Subcutaneous adipose tissue (tissue), 4 donors: ENCODE results near the gene XPO6. TPM values are rescaled to one million over a fixed set of nuclear protein-coding genes. Genes with fewer than 3 reads are reported as not detected.

ENCODE experiments used
- total RNA-seq, 4 donors: library from RNA; depleted of rRNA; stranded (reverse); fragments of >200 nt; gene quantifications; one replicate each; pipeline ENCODE4 v1.1.0, GENCODE V29; 2016
- TF ChIP-seq, protein P1 (sequence below): fragments of 450-650 bp; IDR thresholded peaks from one replicate; pipeline ENCODE4 v1.5.1; 2016; ENCODE audit warnings: low read depth, mild to moderate bottlenecking, control low read depth, antibody characterized with exemption, moderate library complexity

XPO6 gene
- total RNA-seq, 4 donors from 2014 or later: 64.1 to 121 (median 82.9) TPM

DNA sequence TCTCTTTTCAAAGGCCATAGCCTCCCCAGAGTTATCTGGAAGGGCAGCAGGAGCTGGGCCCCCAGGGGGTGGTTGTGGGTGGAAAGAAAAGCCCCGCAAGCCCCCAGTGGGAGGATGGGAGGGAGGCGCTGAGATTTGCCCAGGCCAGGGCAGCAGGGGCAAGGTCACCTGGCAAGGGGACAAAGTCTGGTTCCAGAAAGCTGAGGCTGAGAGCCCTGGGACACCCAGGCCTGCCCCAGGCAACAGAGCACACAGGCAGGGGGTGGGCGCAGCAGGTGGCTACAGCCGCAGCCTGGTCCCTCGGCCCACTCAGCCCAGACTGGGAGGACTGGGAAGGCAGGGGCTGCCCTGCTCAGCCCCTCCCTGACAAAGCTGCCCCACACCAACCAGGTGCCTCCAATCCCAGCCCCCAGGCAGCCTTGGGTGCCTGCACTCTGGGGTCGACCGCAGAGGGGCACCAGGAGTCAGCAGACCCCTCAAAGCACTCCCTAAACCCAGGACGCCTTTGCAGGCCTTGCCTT, 124.6 kb downstream of the XPO6 start:
- TF ChIP-seq, protein P1, sequence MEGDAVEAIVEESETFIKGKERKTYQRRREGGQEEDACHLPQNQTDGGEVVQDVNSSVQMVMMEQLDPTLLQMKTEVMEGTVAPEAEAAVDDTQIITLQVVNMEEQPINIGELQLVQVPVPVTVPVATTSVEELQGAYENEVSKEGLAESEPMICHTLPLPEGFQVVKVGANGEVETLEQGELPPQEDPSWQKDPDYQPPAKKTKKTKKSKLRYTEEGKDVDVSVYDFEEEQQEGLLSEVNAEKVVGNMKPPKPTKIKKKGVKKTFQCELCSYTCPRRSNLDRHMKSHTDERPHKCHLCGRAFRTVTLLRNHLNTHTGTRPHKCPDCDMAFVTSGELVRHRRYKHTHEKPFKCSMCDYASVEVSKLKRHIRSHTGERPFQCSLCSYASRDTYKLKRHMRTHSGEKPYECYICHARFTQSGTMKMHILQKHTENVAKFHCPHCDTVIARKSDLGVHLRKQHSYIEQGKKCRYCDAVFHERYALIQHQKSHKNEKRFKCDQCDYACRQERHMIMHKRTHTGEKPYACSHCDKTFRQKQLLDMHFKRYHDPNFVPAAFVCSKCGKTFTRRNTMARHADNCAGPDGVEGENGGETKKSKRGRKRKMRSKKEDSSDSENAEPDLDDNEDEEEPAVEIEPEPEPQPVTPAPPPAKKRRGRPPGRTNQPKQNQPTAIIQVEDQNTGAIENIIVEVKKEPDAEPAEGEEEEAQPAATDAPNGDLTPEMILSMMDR: no peak

DNA sequence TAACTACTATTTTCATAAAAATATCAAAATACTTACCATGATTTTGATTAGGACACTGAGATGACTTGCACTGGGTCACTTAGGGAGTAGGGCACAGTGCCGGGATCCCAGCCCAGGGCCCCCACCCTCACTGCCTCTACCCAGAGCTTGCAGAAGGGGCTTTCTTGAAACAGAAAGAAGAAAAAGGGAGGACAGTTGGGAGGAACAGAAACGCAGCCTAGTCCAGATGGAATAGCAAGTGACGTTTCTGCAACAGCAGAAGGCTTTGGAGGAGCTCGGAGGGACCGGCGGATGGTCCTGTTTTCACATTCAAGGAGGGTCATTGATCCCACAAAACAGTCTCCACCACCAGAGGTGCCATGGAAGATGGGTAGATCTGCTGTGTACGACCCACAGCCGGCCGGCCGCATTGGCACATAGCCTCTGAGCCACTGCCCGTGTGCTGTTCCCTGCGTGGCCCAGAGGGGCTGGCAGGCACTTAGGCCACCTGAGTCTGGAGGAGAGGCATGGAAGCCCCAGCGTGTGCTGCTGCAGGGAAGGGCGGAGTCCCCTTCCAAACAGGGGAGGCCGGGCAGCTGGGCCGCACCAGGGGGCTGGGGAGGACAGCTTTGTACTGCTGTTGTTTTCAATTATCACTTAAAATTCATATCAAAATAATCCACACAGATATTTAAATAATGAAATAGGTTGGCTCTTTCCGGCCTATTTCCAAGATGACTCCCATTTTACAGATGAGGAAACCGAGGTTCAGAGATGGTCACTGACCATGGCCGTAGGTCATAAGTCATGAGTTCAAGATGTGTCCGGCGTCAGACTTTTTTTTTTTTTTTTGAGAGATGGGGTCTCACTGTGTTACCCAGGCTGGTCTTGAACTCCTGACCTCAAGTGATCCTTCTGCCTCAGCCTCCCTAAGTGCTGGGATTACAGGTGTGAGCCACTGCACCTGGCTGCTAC, 125.3 kb downstream of the XPO6 start:
- TF ChIP-seq, protein P1: no peak

DNA sequence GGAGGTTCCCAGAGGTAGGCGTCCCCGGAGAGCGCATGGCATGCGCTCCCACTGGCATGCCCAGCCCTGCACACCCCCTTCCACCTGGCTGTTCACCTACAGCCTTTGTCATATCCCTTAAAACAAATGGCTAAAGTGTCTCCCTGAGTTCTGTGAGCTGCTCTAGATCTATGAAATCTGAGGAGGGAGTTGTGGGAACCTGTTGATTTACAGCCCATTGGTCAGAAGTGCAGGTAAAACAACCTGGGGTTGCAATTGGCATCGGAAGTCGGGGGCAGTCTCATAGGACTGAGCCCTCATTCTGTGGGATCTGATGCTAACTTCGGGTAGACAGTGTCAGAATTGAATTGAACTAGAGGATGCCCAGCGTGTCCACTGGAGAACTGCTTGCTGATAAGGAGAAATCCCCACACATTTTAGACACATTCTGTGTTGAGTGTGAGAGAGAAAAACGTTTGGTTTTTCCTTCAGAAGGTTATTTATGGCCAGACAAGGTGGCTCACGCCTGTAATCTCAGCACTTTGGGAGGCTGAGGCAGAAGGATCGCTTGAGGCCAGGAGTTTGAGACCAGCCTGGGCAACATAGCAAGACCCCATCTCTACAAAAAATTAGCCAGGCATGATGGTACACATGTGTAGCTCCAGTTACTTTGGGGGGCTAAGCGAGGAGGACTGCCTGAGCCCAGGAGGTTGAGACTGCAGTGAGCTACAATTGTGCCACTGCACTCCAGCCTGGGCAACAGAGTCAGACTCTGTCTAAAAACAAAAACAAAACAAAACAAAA, 126.2 kb downstream of the XPO6 start:
- TF ChIP-seq, protein P1: no peak

DNA sequence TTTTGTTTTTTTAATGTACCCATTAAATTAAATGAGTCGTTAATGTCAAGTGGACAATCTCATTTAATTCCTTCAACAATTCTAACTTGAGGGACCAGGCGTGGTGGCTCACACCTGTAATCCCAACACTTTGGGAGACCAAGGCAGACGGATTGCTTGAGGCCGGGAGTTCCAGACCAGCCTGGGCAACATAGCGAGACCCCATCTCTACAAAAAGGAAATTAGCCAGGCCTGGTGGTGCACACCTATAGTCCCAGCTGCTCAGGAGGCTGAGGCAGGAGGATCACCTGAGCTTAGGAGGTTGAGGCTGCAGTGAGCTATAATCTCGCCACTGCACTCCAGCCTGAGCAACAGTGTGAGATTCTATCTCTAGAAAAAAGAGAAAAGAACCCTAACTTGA, 127.6 kb downstream of the XPO6 start:
- TF ChIP-seq, protein P1: no peak

DNA sequence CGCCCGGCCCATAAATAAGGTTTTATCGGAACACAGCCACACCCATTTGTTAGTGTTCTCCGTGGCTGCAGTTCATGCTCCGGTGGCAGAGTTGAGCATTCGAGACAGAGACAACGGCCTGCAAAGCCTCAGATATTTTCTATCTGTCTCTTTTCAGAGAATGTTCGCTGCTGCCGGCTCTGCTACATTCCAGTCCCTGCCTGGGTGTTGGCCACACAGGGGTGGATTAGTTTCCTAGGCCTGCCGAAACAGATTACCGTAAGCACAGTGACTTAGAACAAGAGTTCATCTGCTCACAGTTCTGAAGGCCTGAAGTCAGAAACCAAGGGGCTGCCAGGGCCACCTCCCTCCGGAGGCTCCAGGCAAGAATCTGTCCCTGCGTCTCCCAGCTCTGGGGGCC, 129.1 kb downstream of the XPO6 start:
- TF ChIP-seq, protein P1: no peak

DNA sequence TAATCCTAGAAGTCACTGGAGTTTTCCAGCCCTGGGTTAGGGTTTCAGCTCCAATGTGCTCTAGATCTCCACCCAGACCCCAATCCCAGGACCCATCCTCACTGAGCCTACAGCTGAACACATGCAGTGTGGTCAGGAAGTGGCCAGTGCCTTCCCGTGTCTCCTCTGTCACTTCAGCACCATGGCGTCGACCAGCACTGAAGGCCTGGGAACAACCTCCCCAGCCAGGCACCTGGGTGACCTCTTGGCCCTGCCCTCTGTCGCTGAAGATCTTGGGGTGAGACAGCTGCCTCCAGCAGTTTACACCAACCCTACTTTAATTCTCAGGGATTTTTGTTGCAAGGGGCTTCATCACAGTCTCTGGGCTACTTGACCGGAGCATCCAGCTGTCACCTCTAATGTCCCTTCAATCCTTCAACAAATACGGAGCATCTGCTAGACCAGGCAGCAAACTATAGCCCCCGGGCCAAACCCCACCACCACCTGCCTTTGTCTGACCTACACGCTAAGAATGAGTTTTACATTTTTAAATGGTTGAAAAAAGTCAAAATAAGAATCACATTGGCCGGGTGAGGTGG, 130.3 kb downstream of the XPO6 start:
- TF ChIP-seq, protein P1: no peak
